Mesendoderm (in vitro differentiated cells): Measurements from ENCODE around the gene EEF2KMT.
"Not testable (repeated sequence)": the region's sequence is repeated elsewhere in the genome, so short reads cannot be mapped to it uniquely, and the experiment has no call there.

Experiments
- DNase-seq: peaks from one replicate; pipeline ENCODE4 v3.0.0; 2013
- H2AK5ac ChIP-seq: 2 replicates; pipeline ENCODE4 v1.6.1; 2013; ENCODE audit warnings: low read length, inconsistent platforms
- H2BK120ac ChIP-seq: 2 replicates; pipeline ENCODE4 v1.6.1; 2013; ENCODE audit warnings: low read depth, mild to moderate bottlenecking, low read length, moderate library complexity, mixed read lengths
- H2BK15ac ChIP-seq: replicated peaks from 2 replicates; pipeline ENCODE4 v1.6.1; 2013; ENCODE audit warnings: low read depth, mild to moderate bottlenecking, moderate library complexity
- H2BK5ac ChIP-seq: 2 replicates; pipeline ENCODE4 v1.6.1; 2013; ENCODE audit warnings: low read length, inconsistent platforms
- H3K18ac ChIP-seq: 2 replicates; pipeline ENCODE4 v1.6.1; 2013; ENCODE audit warnings: mild to moderate bottlenecking, low read length, mixed read lengths
- H3K23ac ChIP-seq: one replicate; pipeline ENCODE4 v1.6.1; 2013; ENCODE audit warnings: low read length
- H3K27ac ChIP-seq: 2 replicates; pipeline ENCODE4 v1.5.1; 2013; ENCODE audit warnings: low read depth, mild to moderate bottlenecking, inconsistent platforms, low read length, moderate library complexity
- H3K27me3 ChIP-seq: 2 replicates; pipeline ENCODE4 v1.6.1; 2013; ENCODE audit warnings: low read length, control low read depth, mild to moderate bottlenecking, inconsistent platforms; ENCODE audit not compliant: insufficient read depth, poor library complexity
- H3K36me3 ChIP-seq: 2 replicates; pipeline ENCODE4 v1.6.1; 2013; ENCODE audit warnings: low read length, inconsistent platforms; ENCODE audit not compliant: control insufficient read depth, insufficient read depth
- H3K4ac ChIP-seq: one replicate; pipeline ENCODE4 v1.6.1; 2013; ENCODE audit warnings: low read depth, mild to moderate bottlenecking, low read length, moderate library complexity
- H3K4me1 ChIP-seq: 2 replicates; pipeline ENCODE4 v1.6.1; 2013; ENCODE audit warnings: low read depth, low read length, inconsistent platforms; ENCODE audit not compliant: control insufficient read depth
- H3K4me2 ChIP-seq: 2 replicates; pipeline ENCODE4 v1.6.1; 2013; ENCODE audit warnings: low read length
- H3K4me3 ChIP-seq: 2 replicates; pipeline ENCODE4 v1.5.1; 2013; ENCODE audit warnings: mild to moderate bottlenecking, low read length
- H3K56ac ChIP-seq: one replicate; pipeline ENCODE4 v1.6.1; 2013; ENCODE audit warnings: low read length
- H3K79me1 ChIP-seq: 2 replicates; pipeline ENCODE4 v1.6.1; 2013; ENCODE audit warnings: low read length, inconsistent platforms
- H3K79me2 ChIP-seq: 2 replicates; pipeline ENCODE4 v1.6.1; 2013; ENCODE audit warnings: mild to moderate bottlenecking, low read length; ENCODE audit not compliant: control insufficient read depth, insufficient read depth
- H3K9ac ChIP-seq: 2 replicates; pipeline ENCODE4 v1.6.1; 2013; ENCODE audit warnings: low read length, inconsistent platforms
- H4K5ac ChIP-seq: one replicate; pipeline ENCODE4 v1.6.1; 2013; ENCODE audit warnings: low read length
- H4K8ac ChIP-seq: one replicate; pipeline ENCODE4 v1.6.1; 2013; ENCODE audit warnings: low read depth, mild to moderate bottlenecking, control low read depth, low read length, moderate library complexity
- WGBS: extraction: QIAGEN DNeasy Blood & Tissue Kit; methylation state at CpG from one replicate; pipeline ENCODE4 v1.1.7; 2013; ENCODE audit warnings: low lambda C conversion rate, missing lambda C conversion rate; ENCODE audit not compliant: insufficient coverage; ENCODE audit errors: extremely low coverage; 5-methylcytosine and 5-hydroxymethylcytosine counted together

Gene EEF2KMT

GRCh38 chr16:5089911-5090555, 7.6 kb downstream of the EEF2KMT start:
- not testable (repeated sequence) for H2AK5ac ChIP-seq, H3K4me3 ChIP-seq, H3K23ac ChIP-seq, H2BK120ac ChIP-seq, H2BK15ac ChIP-seq, H3K36me3 ChIP-seq, H3K4ac ChIP-seq, H4K8ac ChIP-seq, H2BK5ac ChIP-seq, H3K27ac ChIP-seq, H3K18ac ChIP-seq, H3K4me1 ChIP-seq, DNase-seq, H3K27me3 ChIP-seq, H3K9ac ChIP-seq, H4K5ac ChIP-seq, H3K56ac ChIP-seq, H3K79me2 ChIP-seq, H3K79me1 ChIP-seq, H3K4me2 ChIP-seq
- no CpG with 5 or more reads among the region's 26 CpGs for WGBS

- H3K4me1 ChIP-seq, H4K5ac ChIP-seq, H3K79me2 ChIP-seq, H3K56ac ChIP-seq, H3K27ac ChIP-seq, H4K8ac ChIP-seq, H3K36me3 ChIP-seq, H3K27me3 ChIP-seq, DNase-seq, H2BK120ac ChIP-seq, H3K9ac ChIP-seq, H2BK5ac ChIP-seq, H2BK15ac ChIP-seq, H3K4me2 ChIP-seq, H3K79me1 ChIP-seq, H3K23ac ChIP-seq, H3K18ac ChIP-seq, H2AK5ac ChIP-seq, H3K4me3 ChIP-seq, H3K4ac ChIP-seq: not testable (repeated sequence)
- no CpG with 5 or more reads among the region's 17 CpGs for WGBS
Observed at GRCh38 chr16:5088936-5089335, 8.7 kb downstream of the EEF2KMT start.

- H3K56ac ChIP-seq, H3K4me3 ChIP-seq, H2BK5ac ChIP-seq, H3K79me1 ChIP-seq, H2AK5ac ChIP-seq, H2BK120ac ChIP-seq, H4K5ac ChIP-seq, H3K4ac ChIP-seq, H3K36me3 ChIP-seq, H2BK15ac ChIP-seq, H3K18ac ChIP-seq, H3K27ac ChIP-seq, H3K23ac ChIP-seq, H3K27me3 ChIP-seq, DNase-seq, H3K4me1 ChIP-seq, H4K8ac ChIP-seq, H3K9ac ChIP-seq, H3K4me2 ChIP-seq, H3K79me2 ChIP-seq: not testable (repeated sequence)
- WGBS = no CpG with 5 or more reads among the region's 18 CpGs
Observed at GRCh38 chr16:5088086-5088790, 9.4 kb downstream of the EEF2KMT start.

GRCh38 chr16:5085716-5086115, 11.9 kb downstream of the EEF2KMT start:
- H4K8ac ChIP-seq, H3K56ac ChIP-seq, H3K79me2 ChIP-seq, H3K27ac ChIP-seq, H3K18ac ChIP-seq, H3K79me1 ChIP-seq, H3K27me3 ChIP-seq, H4K5ac ChIP-seq, H2BK5ac ChIP-seq, H3K36me3 ChIP-seq, DNase-seq, H3K4me3 ChIP-seq, H2BK15ac ChIP-seq, H3K23ac ChIP-seq, H3K4me1 ChIP-seq, H3K4ac ChIP-seq, H2BK120ac ChIP-seq, H3K9ac ChIP-seq, H2AK5ac ChIP-seq, H3K4me2 ChIP-seq: not testable (repeated sequence)
- WGBS = no CpG with 5 or more reads among the region's 11 CpGs

GRCh38 chr16:5084802-5085201, 12.8 kb downstream of the EEF2KMT start:
- H3K27ac ChIP-seq, H4K5ac ChIP-seq, H2BK5ac ChIP-seq, H3K4ac ChIP-seq, H2AK5ac ChIP-seq, H3K79me2 ChIP-seq, H3K4me1 ChIP-seq, H3K18ac ChIP-seq, H3K4me3 ChIP-seq, H3K79me1 ChIP-seq, H3K36me3 ChIP-seq, H3K9ac ChIP-seq, H2BK15ac ChIP-seq, H2BK120ac ChIP-seq, H3K27me3 ChIP-seq, H3K4me2 ChIP-seq, H3K56ac ChIP-seq, H3K23ac ChIP-seq, H4K8ac ChIP-seq: not testable (repeated sequence)
- DNase-seq = peak; percentile 87
- no CpG with 5 or more reads among the region's 10 CpGs for WGBS
